ENCODE results near the gene LTF.
"Not testable (repeated sequence)": the region's sequence is repeated elsewhere in the genome, so short reads cannot be mapped to it uniquely, and the experiment has no call there.

The LTF gene

GRCh38 chr3:46464326-46465195 lies at the start of gene LTF:
TSS of gene LTF (minus strand) at chr3:46464905. CDS start at chr3:46464867, 38 bp downstream.
- DNase-seq = no peak

- no peak for DNase-seq
Measured at GRCh38 chr3:46512191-46512749, 47.6 kb upstream of the LTF start.

- no peak for DNase-seq
Measured at GRCh38 chr3:46509661-46510187, 45.0 kb upstream of the LTF start.

GRCh38 chr3:46508850-46509591 lies 44.3 kb upstream of the LTF start:
- DNase-seq = no peak

- DNase-seq = no peak
Measured at GRCh38 chr3:46506526-46506925, 41.8 kb upstream of the LTF start.

- no peak for DNase-seq
Measured at GRCh38 chr3:46505953-46506352, 41.2 kb upstream of the LTF start.

GRCh38 chr3:46504789-46505188 lies 40.1 kb upstream of the LTF start:
- DNase-seq = no peak

GRCh38 chr3:46503200-46503874 lies 38.6 kb upstream of the LTF start:
- no peak for DNase-seq

GRCh38 chr3:46501702-46502101 lies 37.0 kb upstream of the LTF start:
- no peak for DNase-seq

GRCh38 chr3:46500656-46501635 lies 36.2 kb upstream of the LTF start:
- no peak for DNase-seq

- no peak for DNase-seq
Measured at GRCh38 chr3:46498916-46499519, 34.3 kb upstream of the LTF start.

GRCh38 chr3:46497556-46498265 lies 33.0 kb upstream of the LTF start, which contains the start of gene RTP3:
TSS of gene RTP3 (plus strand) at chr3:46497976. CDS start at chr3:46498063, 87 bp downstream.
- DNase-seq = no peak

GRCh38 chr3:46496746-46497555 lies 32.2 kb upstream of the LTF start:
- DNase-seq = no peak

GRCh38 chr3:46495901-46496456 lies 31.3 kb upstream of the LTF start:
- DNase-seq = no peak

GRCh38 chr3:46494491-46494890 lies 29.8 kb upstream of the LTF start:
- not testable (repeated sequence) for DNase-seq

- DNase-seq = no peak
Measured at GRCh38 chr3:46492890-46493547, 28.3 kb upstream of the LTF start.

GRCh38 chr3:46491089-46492070 lies 26.7 kb upstream of the LTF start:
- DNase-seq = no peak

Data from activated CD4-positive, CD25-positive, alpha-beta regulatory T cell treated with anti-CD3 and anti-CD28 coated beads, Interleukin-2, amount 50 U/mL, for 72 hours (primary cell).